Neuronal stem cell (in vitro differentiated cells): ENCODE measurements around the gene WSB1.

Experiments
- DNase-seq: peaks from one replicate; pipeline ENCODE4 v3.0.0-alpha.2; 2013; ENCODE audit warnings: low spot score
- H2AFZ ChIP-seq: one replicate; pipeline ENCODE4 v1.6.1; 2013; ENCODE audit warnings: mild to moderate bottlenecking, low read length, inconsistent platforms
- H2AK5ac ChIP-seq: 2 replicates; pipeline ENCODE4 v1.6.1; 2013; ENCODE audit warnings: low read depth, mild to moderate bottlenecking, inconsistent platforms, low read length, moderate library complexity, mixed read lengths
- H2BK120ac ChIP-seq: 2 replicates; pipeline ENCODE4 v1.6.1; 2013; ENCODE audit warnings: low read depth, mild to moderate bottlenecking, inconsistent platforms, low read length, moderate library complexity, mixed read lengths
- H2BK12ac ChIP-seq: one replicate; pipeline ENCODE4 v1.6.1; 2013; ENCODE audit warnings: low read length, inconsistent platforms
- H2BK15ac ChIP-seq: 2 replicates; pipeline ENCODE4 v1.6.1; 2013; ENCODE audit warnings: mild to moderate bottlenecking, low read length, inconsistent platforms, mixed read lengths
- H2BK5ac ChIP-seq: one replicate; pipeline ENCODE4 v1.6.1; 2013; ENCODE audit warnings: inconsistent platforms, mild to moderate bottlenecking, low read length, moderate library complexity
- H3K14ac ChIP-seq: one replicate; pipeline ENCODE4 v1.6.1; 2013; ENCODE audit warnings: low read length, inconsistent platforms
- H3K18ac ChIP-seq: 2 replicates; pipeline ENCODE4 v1.6.1; 2013; ENCODE audit warnings: low read length, inconsistent platforms
- H3K23ac ChIP-seq: 2 replicates; pipeline ENCODE4 v1.6.1; 2013; ENCODE audit warnings: low read depth, mild to moderate bottlenecking, mixed read lengths, low read length, inconsistent platforms; ENCODE audit not compliant: poor library complexity
- H3K27ac ChIP-seq: replicated peaks from 3 replicates; pipeline ENCODE4 v1.5.1; 2013; ENCODE audit warnings: low read length, inconsistent platforms
- H3K27me3 ChIP-seq, 3 experiments: 2 replicates each; pipeline ENCODE4 v1.6.1; 2013; ENCODE audit warnings: low read length in 3 of 3, mild to moderate bottlenecking in 2 of 3, inconsistent platforms in 1 of 3, low read depth in 1 of 3, mixed read lengths in 1 of 3, moderate library complexity in 1 of 3; ENCODE audit not compliant: control insufficient read depth in 3 of 3, insufficient read depth in 3 of 3
- H3K36me3 ChIP-seq, 2 donors: replicated peaks in 1 of 2; 2 replicates each; pipeline ENCODE4 v1.6.1; 2013; ENCODE audit warnings: low read length in 2 of 2; ENCODE audit not compliant: control insufficient read depth in 2 of 2, insufficient read depth in 2 of 2
- H3K4ac ChIP-seq: 2 replicates; pipeline ENCODE4 v1.6.1; 2013; ENCODE audit warnings: inconsistent platforms, mild to moderate bottlenecking, low read length, moderate library complexity
- H3K4me1 ChIP-seq, 2 donors: 1 replicate in 1 of 2; 2 replicates in 1 of 2; pipeline ENCODE4 v1.6.1; 2013; ENCODE audit warnings: low read length in 2 of 2, low read depth in 1 of 2; ENCODE audit not compliant: control insufficient read depth in 2 of 2, insufficient read depth in 1 of 2
- H3K4me2 ChIP-seq: one replicate; pipeline ENCODE4 v1.6.1; 2013; ENCODE audit warnings: mild to moderate bottlenecking, low read length, inconsistent platforms; ENCODE audit not compliant: insufficient read depth, poor library complexity, severe bottlenecking
- H3K4me3 ChIP-seq, 2 donors: 2 replicates each; pipeline ENCODE4 v1.5.1; 2013; ENCODE audit warnings: low read length in 2 of 2, mild to moderate bottlenecking in 2 of 2, inconsistent platforms in 1 of 2, moderate library complexity in 1 of 2
- H3K79me1 ChIP-seq: one replicate; pipeline ENCODE4 v1.6.1; 2013; ENCODE audit warnings: low read depth, mild to moderate bottlenecking, inconsistent platforms, low read length, moderate library complexity
- H3K9ac ChIP-seq: one replicate; pipeline ENCODE4 v1.6.1; 2013; ENCODE audit warnings: mild to moderate bottlenecking, low read depth, low read length, inconsistent platforms; ENCODE audit not compliant: poor library complexity
- H3K9me3 ChIP-seq, 2 donors: replicated peaks in 1 of 2; 2 replicates each; pipeline versions ENCODE3 to v1.6.1; 2013; ENCODE audit warnings: low read length in 2 of 2, mild to moderate bottlenecking in 2 of 2, inconsistent platforms in 1 of 2, low read depth in 1 of 2, mixed read lengths in 1 of 2, moderate library complexity in 1 of 2; ENCODE audit not compliant: control insufficient read depth in 2 of 2, insufficient read depth in 1 of 2
- H4K8ac ChIP-seq: one replicate; pipeline ENCODE4 v1.6.1; 2013; ENCODE audit warnings: low read depth, mild to moderate bottlenecking, inconsistent platforms, low read length, moderate library complexity
- H4K91ac ChIP-seq: one replicate; pipeline ENCODE4 v1.6.1; 2013; ENCODE audit warnings: low read length, low read depth, mild to moderate bottlenecking, inconsistent platforms; ENCODE audit not compliant: poor library complexity
- WGBS, 2 donors: extraction: QIAGEN DNeasy Blood & Tissue Kit; methylation state at CpG; one replicate each; pipeline ENCODE4 v1.1.7; 2013; ENCODE audit warnings: missing lambda C conversion rate in 2 of 2, mixed read lengths in 1 of 2; ENCODE audit not compliant: insufficient read length in 2 of 2, insufficient replicate concordance in 1 of 2; ENCODE audit errors: extremely low coverage in 2 of 2; 5-methylcytosine and 5-hydroxymethylcytosine counted together

Gene WSB1

GRCh38 chr17:27339836-27340550 is 46.1 kb downstream of the WSB1 start:
- Histone ChIP-seq H3K23ac (no peak overlapping the region), H3K9ac (no peak overlapping the region), H3K27ac (no peak overlapping the region), H3K4me1 (peaks cover 5 to 9% of the 10 kb centered on the region in 2 donors), H2BK5ac (no peak overlapping the region), H3K4me3 (no peak overlapping the region), H3K18ac (no peak overlapping the region), H3K36me3 (no peaks in the 10 kb centered on the region), H3K4ac (no peak overlapping the region), H2BK12ac (no peak overlapping the region), H4K91ac (no peak overlapping the region), H2BK120ac (no peak overlapping the region), H2AK5ac (no peak overlapping the region), H4K8ac (no peak overlapping the region), H3K79me1 (no peaks in the 10 kb centered on the region), H3K9me3 (no peaks in the 10 kb centered on the region), H3K14ac (no peak overlapping the region), H2BK15ac (no peak overlapping the region), H2AFZ (no peak overlapping the region), H3K4me2 (no peak overlapping the region), H3K27me3 (no peaks in the 10 kb centered on the region)
- WGBS, 2 donors, result no CpG with 5 or more reads among the region's 2 CpGs
- no peak for DNase-seq

DNA sequence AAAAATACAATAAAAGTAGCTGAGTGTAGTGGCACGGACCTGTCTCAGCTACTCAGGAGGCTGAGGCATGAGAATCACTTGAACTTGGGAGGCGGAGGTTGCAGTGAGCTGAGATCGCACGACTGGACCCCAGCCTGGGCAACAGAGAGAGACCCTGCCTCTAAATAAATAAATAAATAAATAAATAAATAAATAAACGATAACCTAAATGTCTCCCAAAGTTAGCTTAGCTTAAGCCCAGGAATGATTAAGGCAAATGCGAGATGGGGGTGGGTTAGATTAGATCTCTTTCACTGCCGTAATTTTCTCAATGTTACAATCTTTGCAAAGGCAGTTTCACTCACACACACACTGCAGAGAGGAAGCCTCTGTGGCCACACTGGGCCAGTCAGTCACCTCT is 46.7 kb downstream of the WSB1 start:
- no CpG with 5 or more reads among the region's 7 CpGs for WGBS, 2 donors
- no peaks in the 10 kb centered on the region for H3K27me3 ChIP-seq
- no peak for DNase-seq
- H3K79me1 ChIP-seq, result no peaks in the 10 kb centered on the region
- H4K8ac ChIP-seq, result no peak overlapping the region
- no peak overlapping the region for H2BK12ac ChIP-seq
- H2BK120ac ChIP-seq, result no peak overlapping the region
- H3K9me3 ChIP-seq, result no peaks in the 10 kb centered on the region
- H3K4ac ChIP-seq, result no peak overlapping the region
- H4K91ac ChIP-seq, result no peak overlapping the region
- peaks cover 5 to 9% of the 10 kb centered on the region in 2 donors for H3K4me1 ChIP-seq
- no peak overlapping the region for H3K4me2 ChIP-seq
- no peak overlapping the region for H3K4me3 ChIP-seq
- no peaks in the 10 kb centered on the region for H3K36me3 ChIP-seq
- peak overlapping the region; percentile 45 for H2AFZ ChIP-seq
- no peak overlapping the region for H3K27ac ChIP-seq
- no peak overlapping the region for H2AK5ac ChIP-seq
- H2BK15ac ChIP-seq, result no peak overlapping the region
- no peak overlapping the region for H3K18ac ChIP-seq
- H3K14ac ChIP-seq, result no peak overlapping the region
- H3K9ac ChIP-seq, result no peak overlapping the region
- H2BK5ac ChIP-seq, result no peak overlapping the region
- no peak overlapping the region for H3K23ac ChIP-seq

DNA sequence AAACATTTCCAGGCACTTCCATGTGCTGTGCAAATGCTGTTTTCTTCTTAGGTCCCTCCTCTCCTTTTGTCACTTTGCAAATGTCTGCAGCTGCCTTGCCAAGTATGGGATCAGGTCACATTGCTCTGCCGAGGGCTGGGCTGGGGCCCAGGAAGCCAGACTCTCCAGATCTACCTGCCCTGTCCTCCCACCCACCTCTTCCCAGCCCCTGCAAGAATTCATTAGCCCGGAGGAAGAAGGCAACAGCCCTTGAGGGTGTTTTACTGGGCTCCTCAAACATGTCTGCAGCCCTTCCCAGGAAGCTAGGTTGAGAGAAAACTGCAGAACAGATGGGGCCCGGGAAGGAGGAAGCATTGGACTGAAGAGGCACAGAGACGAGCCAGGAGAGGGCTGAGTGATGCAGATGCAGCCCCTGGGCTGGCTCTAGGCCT is 47.1 kb downstream of the WSB1 start:
- no peak overlapping the region for H3K18ac ChIP-seq
- H3K36me3 ChIP-seq, result no peaks in the 10 kb centered on the region
- WGBS, 2 donors, result no CpG with 5 or more reads among the region's 4 CpGs
- no peak overlapping the region for H3K4me3 ChIP-seq
- H3K4me2 ChIP-seq, result no peak overlapping the region
- H3K4ac ChIP-seq, result no peak overlapping the region
- H3K4me1 ChIP-seq, result peaks cover 5 to 9% of the 10 kb centered on the region in 2 donors
- H3K27me3 ChIP-seq, result no peaks in the 10 kb centered on the region
- H2BK12ac ChIP-seq, result no peak overlapping the region
- H2BK5ac ChIP-seq, result no peak overlapping the region
- H3K14ac ChIP-seq, result no peak overlapping the region
- H2BK15ac ChIP-seq, result no peak overlapping the region
- H4K91ac ChIP-seq, result no peak overlapping the region
- H2AFZ ChIP-seq, result peak overlapping the region; percentile 45
- H3K79me1 ChIP-seq, result no peaks in the 10 kb centered on the region
- H3K9me3 ChIP-seq, result peaks cover 0 to under 1% of the 10 kb centered on the region in 2 donors
- no peak overlapping the region for H2BK120ac ChIP-seq
- no peak overlapping the region for H2AK5ac ChIP-seq
- H3K27ac ChIP-seq, result no peak overlapping the region
- no peak for DNase-seq
- no peak overlapping the region for H4K8ac ChIP-seq
- H3K9ac ChIP-seq, result no peak overlapping the region
- no peak overlapping the region for H3K23ac ChIP-seq

GRCh38 chr17:27342059-27342458 is 48.1 kb downstream of the WSB1 start:
- H2AFZ ChIP-seq, result no peak overlapping the region
- WGBS, 2 donors, result no CpG with 5 or more reads among the region's 4 CpGs
- no peak overlapping the region for H3K14ac ChIP-seq

More at GRCh38 chr17:27342059-27342458, 48.1 kb downstream of the WSB1 start:
- Histone ChIP-seq H3K36me3 (no peaks in the 10 kb centered on the region), H2BK5ac (no peak overlapping the region), H3K23ac (no peak overlapping the region), H3K18ac (no peak overlapping the region), H3K4me2 (no peak overlapping the region), H3K79me1 (no peaks in the 10 kb centered on the region), H2BK120ac (no peak overlapping the region), H2BK15ac (no peak overlapping the region), H3K27ac (no peak overlapping the region), H3K4me3 (no peak overlapping the region), H2AK5ac (no peak overlapping the region), H4K91ac (no peak overlapping the region), H3K4me1 (peaks cover 5 to 9% of the 10 kb centered on the region in 2 donors), H3K4ac (no peak overlapping the region), H3K9ac (no peak overlapping the region), H2BK12ac (no peak overlapping the region), H3K9me3 (peaks cover 0 to 4% of the 10 kb centered on the region in 2 donors), H4K8ac (no peak overlapping the region), H3K27me3 (no peaks in the 10 kb centered on the region)
- no peak for DNase-seq
